HepG2 (cell line): Measurements from ENCODE around the gene PBX2. TPM values are rescaled to one million over a fixed set of nuclear protein-coding genes. Genes with fewer than 3 reads are reported as not detected.

Source experiments
- CHD4 ChIP-seq: fragments of 200-600 bp; sonication (generic); IDR thresholded peaks from 2 replicates; pipeline ENCODE4 v1.7.0; 2017; ENCODE audit warnings: mild to moderate bottlenecking, low read length, borderline replicate concordance
- EED ChIP-seq: sonication (generic); formaldehyde crosslinking; IDR thresholded peaks from 2 replicates; pipeline ENCODE4 v1.5.0; 2020; ENCODE audit warnings: mild to moderate bottlenecking, missing genetic modification reagents
- GABPB1 ChIP-seq: IDR thresholded peaks from 2 replicates; pipeline ENCODE4 v1.6.1; 2016; ENCODE audit warnings: mild to moderate bottlenecking, missing genetic modification reagents, moderate library complexity, missing compliant biosample characterization
- IKZF5 ChIP-seq: IDR thresholded peaks from 2 replicates; pipeline ENCODE4 v1.6.1; 2018; ENCODE audit warnings: missing genetic modification reagents, mild to moderate bottlenecking, missing compliant biosample characterization
- KMT2B ChIP-seq: IDR thresholded peaks from 2 replicates; pipeline ENCODE4 v1.6.1; 2016; ENCODE audit warnings: missing genetic modification reagents, missing compliant biosample characterization
- MTA1 ChIP-seq: sonication (generic); formaldehyde crosslinking; IDR thresholded peaks from 2 replicates; pipeline ENCODE4 v1.4.0; 2020; ENCODE audit warnings: missing genetic modification reagents, mild to moderate bottlenecking, borderline replicate concordance
- MYC ChIP-seq: sonication (generic); formaldehyde crosslinking; IDR thresholded peaks from 2 replicates; pipeline ENCODE4 v1.9.0; 2021; ENCODE audit warnings: missing genetic modification reagents, borderline replicate concordance
- POLR2AphosphoS5 ChIP-seq: IDR thresholded peaks from 2 replicates; pipeline ENCODE4 v1.6.1; 2012; ENCODE audit warnings: low read depth, low read length
- RFXAP ChIP-seq: sonication (generic); formaldehyde crosslinking; IDR thresholded peaks from 2 replicates; pipeline ENCODE4 v1.4.0; 2020; ENCODE audit warnings: missing genetic modification reagents, borderline replicate concordance
- SALL1 ChIP-seq: sonication (generic); formaldehyde crosslinking; IDR thresholded peaks from 2 replicates; pipeline ENCODE4 v1.8.0; 2022; ENCODE audit warnings: mild to moderate bottlenecking, missing genetic modification reagents
- SNAI1 ChIP-seq: sonication (generic); formaldehyde crosslinking; IDR thresholded peaks from 2 replicates; pipeline ENCODE4 v1.5.0; 2020; ENCODE audit warnings: mild to moderate bottlenecking, missing genetic modification reagents, borderline replicate concordance
- TBX2 ChIP-seq: sonication (generic); formaldehyde crosslinking; IDR thresholded peaks from 2 replicates; pipeline ENCODE4 v1.5.0; 2020; ENCODE audit warnings: missing genetic modification reagents, mild to moderate bottlenecking, borderline replicate concordance
- TCF12 ChIP-seq, 2 experiments: fragments of 450-650 bp in 1 of 2; sonication (generic) in 1 of 2; formaldehyde crosslinking in 1 of 2; IDR thresholded peaks; 2 replicates each; pipeline versions ENCODE4 v1.6.1 to v1.8.0; 2017 to 2022; ENCODE audit warnings: antibody characterized with exemption in 1 of 2, mild to moderate bottlenecking in 1 of 2, missing genetic modification reagents in 1 of 2, moderate library complexity in 1 of 2
- TSC22D2 ChIP-seq: sonication (generic); formaldehyde crosslinking; IDR thresholded peaks from 2 replicates; pipeline ENCODE4 v1.5.1; 2020; ENCODE audit warnings: missing genetic modification reagents, mild to moderate bottlenecking, borderline replicate concordance
- ZBTB20 ChIP-seq: sonication (generic); formaldehyde crosslinking; IDR thresholded peaks from 2 replicates; pipeline ENCODE4 v1.8.1; 2023; ENCODE audit warnings: missing genetic modification reagents, low read depth, mild to moderate bottlenecking, borderline replicate concordance
- ZBTB7A ChIP-seq: sonication (generic); formaldehyde crosslinking; IDR thresholded peaks from 2 replicates; pipeline ENCODE4 v1.8.0; 2022; ENCODE audit warnings: mild to moderate bottlenecking, missing genetic modification reagents
- ZNF333 ChIP-seq: sonication (generic); formaldehyde crosslinking; IDR thresholded peaks from 2 replicates; pipeline ENCODE4 v1.4.0; 2020; ENCODE audit warnings: mild to moderate bottlenecking, missing genetic modification reagents, borderline replicate concordance
- ZNF451 ChIP-seq: sonication (generic); formaldehyde crosslinking; IDR thresholded peaks from 2 replicates; pipeline ENCODE4 v1.5.0; 2020; ENCODE audit warnings: mild to moderate bottlenecking, missing genetic modification reagents
- ZNF468 ChIP-seq: sonication (generic); formaldehyde crosslinking; IDR thresholded peaks from 2 replicates; pipeline ENCODE4 v1.8.0; 2022; ENCODE audit warnings: mild to moderate bottlenecking, moderate library complexity, missing genetic modification reagents
- ZNF556 ChIP-seq: sonication (generic); formaldehyde crosslinking; IDR thresholded peaks from 2 replicates; pipeline ENCODE4 v1.4.0; 2020; ENCODE audit warnings: mild to moderate bottlenecking, missing genetic modification reagents, borderline replicate concordance
- ZNF615 ChIP-seq: sonication (generic); formaldehyde crosslinking; IDR thresholded peaks from 2 replicates; pipeline ENCODE4 v1.5.0; 2020; ENCODE audit warnings: mild to moderate bottlenecking, missing genetic modification reagents, borderline replicate concordance
- ZNF629 ChIP-seq: sonication (generic); formaldehyde crosslinking; conservative IDR thresholded peaks from 2 replicates; pipeline ENCODE4 v1.5.0; 2020; ENCODE audit warnings: missing genetic modification reagents
- ZNF761 ChIP-seq: sonication (generic); formaldehyde crosslinking; conservative IDR thresholded peaks from 2 replicates; pipeline ENCODE4 v1.4.0; 2020; ENCODE audit warnings: mild to moderate bottlenecking, missing genetic modification reagents
- polyA plus RNA-seq, 8 experiments: library from polyadenylated mRNA; depleted of rRNA in 3 of 8; stranded (reverse) in 7 of 8; unstranded in 1 of 8; fragments of >200 nt; fragmentation: Illumina TruSeq in 4 of 8; extraction: Trizol in 4 of 8; gene quantifications; 2 replicates each; pipeline versions ENCODE4 v1.2.1 to v1.2.3, GENCODE V29; 2011 to 2016; ENCODE audit warnings: low read depth in 4 of 8, missing spikeins in 1 of 8, mixed read lengths in 1 of 8; ENCODE audit not compliant: insufficient read depth in 1 of 8
- total RNA-seq, 5 experiments: library from RNA; depleted of rRNA; stranded (reverse); fragments of >200 nt; fragmentation: Illumina TruSeq; extraction: Trizol; gene quantifications; 2 replicates each; pipeline ENCODE4 v1.2.3, GENCODE V29; 2016; ENCODE audit warnings: low read depth in 1 of 5
- TF ChIP-seq, protein P1 (sequence below): sonication (generic); formaldehyde crosslinking; IDR thresholded peaks from 2 replicates; pipeline ENCODE4 v1.4.0; 2020; ENCODE audit warnings: mild to moderate bottlenecking, missing genetic modification reagents
- TF ChIP-seq, protein P2 (sequence below): sonication (generic); formaldehyde crosslinking; IDR thresholded peaks from 2 replicates; pipeline ENCODE4 v1.4.0; 2020; ENCODE audit warnings: mild to moderate bottlenecking, missing genetic modification reagents, borderline replicate concordance

The PBX2 gene
- total and polyA plus RNA-seq, 2 of the 13 experiments (the other 11 are each of a cell fraction or from before 2014, with no cell fraction given): 42.3 to 77.8 TPM

GRCh38 chr6:32190054-32190851, at the start of gene PBX2 (continued):
- no peak for TF ChIP-seq CHD4
- peak; percentile 48; the same call in 1 of the 2 replicates for TF ChIP-seq KMT2B (CRISPR knock-in tag)
- TF ChIP-seq, protein P1, sequence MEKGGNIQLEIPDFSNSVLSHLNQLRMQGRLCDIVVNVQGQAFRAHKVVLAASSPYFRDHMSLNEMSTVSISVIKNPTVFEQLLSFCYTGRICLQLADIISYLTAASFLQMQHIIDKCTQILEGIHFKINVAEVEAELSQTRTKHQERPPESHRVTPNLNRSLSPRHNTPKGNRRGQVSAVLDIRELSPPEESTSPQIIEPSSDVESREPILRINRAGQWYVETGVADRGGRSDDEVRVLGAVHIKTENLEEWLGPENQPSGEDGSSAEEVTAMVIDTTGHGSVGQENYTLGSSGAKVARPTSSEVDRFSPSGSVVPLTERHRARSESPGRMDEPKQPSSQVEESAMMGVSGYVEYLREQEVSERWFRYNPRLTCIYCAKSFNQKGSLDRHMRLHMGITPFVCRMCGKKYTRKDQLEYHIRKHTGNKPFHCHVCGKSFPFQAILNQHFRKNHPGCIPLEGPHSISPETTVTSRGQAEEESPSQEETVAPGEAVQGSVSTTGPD: 0 out of 2 replicates have a peak, but pooled peaks have one; percentile 48
- TF ChIP-seq, protein P2, sequence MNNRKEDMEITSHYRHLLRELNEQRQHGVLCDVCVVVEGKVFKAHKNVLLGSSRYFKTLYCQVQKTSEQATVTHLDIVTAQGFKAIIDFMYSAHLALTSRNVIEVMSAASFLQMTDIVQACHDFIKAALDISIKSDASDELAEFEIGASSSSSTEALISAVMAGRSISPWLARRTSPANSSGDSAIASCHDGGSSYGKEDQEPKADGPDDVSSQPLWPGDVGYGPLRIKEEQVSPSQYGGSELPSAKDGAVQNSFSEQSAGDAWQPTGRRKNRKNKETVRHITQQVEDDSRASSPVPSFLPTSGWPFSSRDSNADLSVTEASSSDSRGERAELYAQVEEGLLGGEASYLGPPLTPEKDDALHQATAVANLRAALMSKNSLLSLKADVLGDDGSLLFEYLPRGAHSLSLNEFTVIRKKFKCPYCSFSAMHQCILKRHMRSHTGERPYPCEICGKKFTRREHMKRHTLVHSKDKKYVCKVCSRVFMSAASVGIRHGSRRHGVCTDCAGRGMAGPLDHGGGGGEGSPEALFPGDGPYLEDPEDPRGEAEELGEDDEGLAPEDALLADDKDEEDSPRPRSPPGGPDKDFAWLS (CRISPR knock-in tag): no peak
- TF ChIP-seq SALL1 (CRISPR knock-in tag): peak; percentile 72
- TF ChIP-seq ZNF556 (CRISPR knock-in tag): peak; percentile 77; the same call in 1 of the 2 replicates
- peak; percentile 45; the same call in 1 of the 2 replicates for TF ChIP-seq MTA1 (CRISPR knock-in tag)
- TF ChIP-seq POLR2AphosphoS5: peak; percentile 83
- TF ChIP-seq SNAI1: peak; percentile 59; the same call in 1 of the 2 replicates
- TF ChIP-seq ZBTB7A: peak; percentile 84; the same call in 1 of the 2 replicates
- TF ChIP-seq RFXAP (CRISPR knock-in tag): 0 out of 2 replicates have a peak, but pooled peaks have one; percentile 30
- no peak for TF ChIP-seq ZNF615 (CRISPR knock-in tag)
- TF ChIP-seq GABPB1 (CRISPR knock-in tag): peak; percentile 61
- TF ChIP-seq IKZF5: 0 out of 2 replicates have a peak, but pooled peaks have one; percentile 36
- TF ChIP-seq TSC22D2 (CRISPR knock-in tag): 0 out of 2 replicates have a peak, but pooled peaks have one; percentile 85
- no peak for TF ChIP-seq ZNF468 (CRISPR knock-in tag)
- TF ChIP-seq ZNF451 (CRISPR knock-in tag): no peak
- TF ChIP-seq ZNF333: peak; percentile 72; the same call in 1 of the 2 replicates
- no peak for TF ChIP-seq TCF12 (IDR thresholded peaks at IDR 0.05)
- peak; percentile 61; the same call in 1 of the 2 replicates for TF ChIP-seq TCF12 (CRISPR knock-in tag; IDR thresholded peaks at IDR 0.05)
- no peak for TF ChIP-seq ZBTB20
- TF ChIP-seq TBX2 (CRISPR knock-in tag): peak; percentile 69
- 0 out of 2 replicates have a peak, but pooled peaks have one; percentile 31 for TF ChIP-seq EED
- no peak for TF ChIP-seq ZNF629 (CRISPR knock-in tag)
- TF ChIP-seq ZNF761 (CRISPR knock-in tag): 0 out of 2 replicates have a peak, but pooled peaks have one; percentile 47
- TF ChIP-seq MYC: peak; percentile 41; the same call in 1 of the 2 replicates
